HUES64 (cell line): ENCODE measurements around the gene CENPP. TPM values are rescaled to one million over a fixed set of nuclear protein-coding genes. Genes with fewer than 3 reads are reported as not detected.

Experiments used
- H3K27ac ChIP-seq: 2 replicates; pipeline ENCODE4 v1.7.0; 2013; ENCODE audit warnings: low read depth, low read length, inconsistent platforms
- H3K27me3 ChIP-seq: 2 replicates; pipeline ENCODE4 v1.6.1; 2013; ENCODE audit warnings: mild to moderate bottlenecking, low read length; ENCODE audit not compliant: insufficient read depth
- H3K36me3 ChIP-seq: 2 replicates; pipeline ENCODE4 v1.6.1; 2013; ENCODE audit warnings: mild to moderate bottlenecking, low read length; ENCODE audit not compliant: insufficient read depth
- H3K4me1 ChIP-seq: 2 replicates; pipeline ENCODE4 v1.6.1; 2013; ENCODE audit warnings: mild to moderate bottlenecking, low read length, moderate library complexity; ENCODE audit not compliant: insufficient read depth
- H3K4me3 ChIP-seq: 2 replicates; pipeline ENCODE4 v1.5.1; 2013; ENCODE audit warnings: mild to moderate bottlenecking, low read length, moderate library complexity
- H3K9ac ChIP-seq: 2 replicates; pipeline ENCODE4 v1.6.1; 2013; ENCODE audit warnings: mild to moderate bottlenecking, low read depth, low read length
- H3K9me3 ChIP-seq: 2 replicates; pipeline ENCODE4 v1.6.1; 2013; ENCODE audit warnings: low read depth, low read length; ENCODE audit not compliant: insufficient read depth
- WGBS: fragments of 150-250, 120-280 bp; methylation state at CpG from one replicate; pipeline ENCODE4 v1.1.7; 2013; ENCODE audit warnings: missing lambda C conversion rate; 5-methylcytosine and 5-hydroxymethylcytosine counted together
- polyA plus RNA-seq, 2 experiments: library from polyadenylated mRNA; stranded (reverse); fragments of 50-300 nt; gene quantifications; one replicate each; pipeline ENCODE4 v1.2.3, GENCODE V29; 2013

CENPP gene
- 8.4 TPM for polyA plus RNA-seq (2013, experiment 1 of 2)
- polyA plus RNA-seq (2013, experiment 2 of 2) = 11.2 TPM

DNA sequence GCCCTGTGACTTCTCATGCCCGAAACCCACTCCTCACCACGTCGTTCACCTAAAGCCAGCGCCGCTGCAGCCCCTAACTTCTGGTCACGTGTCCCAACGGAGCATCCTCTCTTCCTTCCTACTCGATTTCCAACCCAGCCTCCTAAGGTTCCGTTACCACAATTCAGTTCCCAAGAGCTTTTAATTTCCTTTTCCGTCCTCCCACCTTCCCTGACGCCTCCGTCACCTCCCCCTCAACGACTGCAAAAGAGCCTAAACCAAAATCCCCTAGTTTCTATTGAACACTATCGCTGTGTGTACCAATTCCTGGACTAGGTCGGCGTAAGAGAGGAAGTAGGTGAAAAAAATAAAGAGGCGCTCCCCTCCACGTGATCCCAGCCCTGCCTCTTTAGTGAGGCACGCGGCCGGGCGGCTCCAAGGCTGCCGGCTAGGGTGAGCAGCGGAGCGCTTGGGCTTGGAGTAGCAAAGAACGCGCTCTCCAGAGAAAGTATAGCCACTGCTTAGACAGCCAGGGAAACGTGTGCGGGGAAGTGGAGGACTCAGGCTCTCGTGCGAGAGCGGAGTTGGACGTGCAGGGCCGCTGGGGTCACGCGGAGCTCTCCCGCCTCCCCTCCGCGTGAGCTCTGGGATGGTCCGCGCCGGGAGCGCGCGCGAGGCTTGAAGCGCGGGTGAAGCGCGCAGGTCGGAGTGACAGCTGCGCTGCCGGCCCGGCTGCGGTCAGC lies at the start of gene CENPP, which contains the start of gene NOL8:
Gene CENPP (plus strand): TSS at position 685 of the 722 bp plus-strand sequence.
Gene NOL8 (minus strand): TSS at position 82 of the 722 bp plus-strand sequence. CDS start 1,189 bp downstream, outside the sequence.
- H3K4me3 ChIP-seq = peak within 1 kb of the TSS; percentile 83
- no peaks in the 10 kb centered on the region for H3K9me3 ChIP-seq
- H3K9ac ChIP-seq = peak within 1 kb of the TSS; percentile 99
- H3K27me3 ChIP-seq = no peaks in the 10 kb centered on the region
- H3K27ac ChIP-seq = peak within 1 kb of the TSS; percentile 88
- 0 out of 2 replicates have a peak, but pooled peaks cover 8% of the 10 kb centered on the region for H3K4me1 ChIP-seq
- peaks cover 30% of the 10 kb centered on the region for H3K36me3 ChIP-seq
- WGBS = under 1% methylated on average over 55 of the region's 55 CpGs

GRCh38 chr9:92276331-92277032 lies 49.3 kb upstream of the CENPP start:
- 93% methylated on average over 11 of the region's 11 CpGs for WGBS
- H3K36me3 ChIP-seq = peaks cover 100% of the 10 kb centered on the region

GRCh38 chr9:92278110-92278509 lies 47.6 kb upstream of the CENPP start:
- no peak overlapping the region for H3K4me3 ChIP-seq
- H3K36me3 ChIP-seq = peaks cover 100% of the 10 kb centered on the region
- H3K27ac ChIP-seq = no peak overlapping the region
- no peaks in the 10 kb centered on the region for H3K9me3 ChIP-seq
- H3K4me1 ChIP-seq = no peaks in the 10 kb centered on the region
- no peaks in the 10 kb centered on the region for H3K27me3 ChIP-seq
- no peak overlapping the region for H3K9ac ChIP-seq
- 95% methylated on average over 2 of the region's 2 CpGs for WGBS

More at GRCh38 chr9:92276331-92277032, 49.3 kb upstream of the CENPP start:
- Histone ChIP-seq H3K27ac (no peak overlapping the region), H3K9ac (no peak overlapping the region), H3K9me3 (no peaks in the 10 kb centered on the region), H3K27me3 (no peaks in the 10 kb centered on the region), H3K4me1 (no peaks in the 10 kb centered on the region), H3K4me3 (no peak overlapping the region)

- Histone ChIP-seq H3K9me3 (no peaks in the 10 kb centered on the region), H3K27ac (no peak overlapping the region), H3K27me3 (no peaks in the 10 kb centered on the region), H3K4me1 (no peaks in the 10 kb centered on the region), H3K4me3 (no peak overlapping the region), H3K9ac (no peak overlapping the region), H3K36me3 (peaks cover 100% of the 10 kb centered on the region)
- WGBS = 90% methylated on average over 1 of the region's 1 CpG
These were observed 46.5 kb upstream of the CENPP start for GRCh38 chr9:92279302-92279701.

- no peaks in the 10 kb centered on the region for H3K9me3 ChIP-seq
- H3K4me3 ChIP-seq = no peak overlapping the region
- H3K27me3 ChIP-seq = no peaks in the 10 kb centered on the region
- peaks cover 70% of the 10 kb centered on the region for H3K36me3 ChIP-seq
- peaks cover 3% of the 10 kb centered on the region; the same call in 1 of the 2 replicates for H3K4me1 ChIP-seq
- WGBS = 95% methylated on average over 5 of the region's 5 CpGs
- H3K27ac ChIP-seq = no peak overlapping the region
- no peak overlapping the region for H3K9ac ChIP-seq
These were observed 35.9 kb upstream of the CENPP start for GRCh38 chr9:92289708-92290390.

- Histone ChIP-seq H3K36me3 (peaks cover 59% of the 10 kb centered on the region), H3K27me3 (no peaks in the 10 kb centered on the region), H3K9me3 (no peaks in the 10 kb centered on the region), H3K4me3 (peak overlapping the region; percentile 99; the same call in 1 of the 2 replicates), H3K4me1 (peaks cover 7% of the 10 kb centered on the region; the same call in 1 of the 2 replicates), H3K9ac (no peak overlapping the region), H3K27ac (no peak overlapping the region)
- no CpG with 5 or more reads among the region's 1 CpG for WGBS
These were observed 34.8 kb upstream of the CENPP start for GRCh38 chr9:92290785-92291429.

GRCh38 chr9:92291577-92291976 lies 34.2 kb upstream of the CENPP start:
- WGBS = 82% methylated on average over 2 of the region's 2 CpGs
- Histone ChIP-seq H3K9me3 (no peaks in the 10 kb centered on the region), H3K36me3 (peaks cover 53% of the 10 kb centered on the region), H3K4me1 (peaks cover 7% of the 10 kb centered on the region; the same call in 1 of the 2 replicates), H3K9ac (no peak overlapping the region), H3K27ac (no peak overlapping the region), H3K27me3 (no peaks in the 10 kb centered on the region), H3K4me3 (peak overlapping the region; percentile 99; the same call in 1 of the 2 replicates)

DNA sequence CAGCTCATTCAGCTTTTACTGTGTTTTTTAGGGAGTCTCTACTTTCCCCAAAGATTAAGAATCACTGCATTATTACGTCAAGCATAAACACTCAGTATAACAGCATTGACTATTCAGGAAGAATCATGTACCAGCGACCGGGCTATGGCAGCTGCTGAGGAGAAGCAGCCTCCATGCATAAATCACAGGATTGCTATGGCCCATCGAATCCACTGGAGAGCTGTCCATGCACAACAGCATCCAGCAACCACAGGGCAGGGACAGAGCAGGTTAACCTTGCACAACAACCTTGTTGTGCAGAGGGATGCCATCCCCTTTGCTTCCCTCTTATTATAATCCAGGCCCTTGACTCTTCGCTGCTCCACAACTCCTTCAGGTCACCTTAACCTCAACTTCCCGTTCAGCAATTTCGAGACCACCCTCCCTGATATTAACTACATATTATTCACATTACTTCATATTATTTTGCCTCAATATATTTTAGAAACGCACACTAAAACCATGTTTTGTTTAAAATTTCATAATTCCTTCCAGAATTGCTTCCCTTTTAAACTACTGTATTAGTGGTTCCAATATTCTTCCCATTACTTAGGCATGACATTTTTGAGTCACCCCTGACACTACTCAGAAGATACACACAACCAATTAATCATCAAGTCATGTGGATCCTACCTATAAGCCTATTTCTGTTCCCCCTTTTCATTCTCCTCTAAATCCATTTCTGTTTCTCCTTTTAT lies 33.2 kb upstream of the CENPP start:
- Histone ChIP-seq H3K9me3 (no peaks in the 10 kb centered on the region), H3K4me3 (peak overlapping the region; percentile 99), H3K27ac (peak overlapping the region; percentile 94; the same call in 1 of the 2 replicates), H3K9ac (peak overlapping the region; percentile 99), H3K27me3 (no peaks in the 10 kb centered on the region), H3K4me1 (peaks cover 7% of the 10 kb centered on the region; the same call in 1 of the 2 replicates), H3K36me3 (peaks cover 52% of the 10 kb centered on the region)
- 56% methylated on average over 8 of the region's 8 CpGs for WGBS

DNA sequence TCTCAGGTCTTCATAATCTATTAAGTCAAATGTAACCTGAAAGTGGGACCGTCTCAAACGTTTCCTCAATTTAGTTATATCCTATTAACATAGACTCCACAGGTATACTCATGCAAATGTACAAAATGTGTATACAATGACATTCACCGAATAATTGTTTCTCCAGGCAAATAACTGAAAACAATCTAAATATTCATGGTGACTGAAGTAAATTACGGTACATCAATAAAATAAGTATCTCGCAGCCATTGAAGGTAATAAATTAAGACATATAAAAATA lies 32.7 kb upstream of the CENPP start:
- WGBS = 0% methylated on average over 2 of the region's 5 CpGs
- Histone ChIP-seq H3K27ac (peak overlapping the region; percentile 94), H3K4me1 (peaks cover 7% of the 10 kb centered on the region; the same call in 1 of the 2 replicates), H3K9ac (peak overlapping the region; percentile 99), H3K36me3 (peaks cover 52% of the 10 kb centered on the region), H3K4me3 (peak overlapping the region; percentile 99), H3K9me3 (no peaks in the 10 kb centered on the region), H3K27me3 (no peaks in the 10 kb centered on the region)
